Measurements from ENCODE around the gene FSTL5.
"Not testable (repeated sequence)": the region's sequence is repeated elsewhere in the genome, so short reads cannot be mapped to it uniquely, and the experiment has no call there.

The FSTL5 gene

GRCh38 chr4:162104459-162105124 lies 59.2 kb downstream of the FSTL5 start:
- no peaks in the 10 kb centered on the region for H3K36me3 ChIP-seq (ENCODE audit: control insufficient read depth, insufficient read depth, low read length)
- no peaks in the 10 kb centered on the region for H3K9me3 ChIP-seq (ENCODE audit: control insufficient read depth, low read length)
- no peaks in the 10 kb centered on the region for H3K4me1 ChIP-seq (ENCODE audit: control insufficient read depth, insufficient read depth, low read length, poor library complexity, severe bottlenecking)
- H3K27me3 ChIP-seq (replicated peaks; ENCODE audit: control insufficient read depth, insufficient read depth, low read length, poor library complexity, severe bottlenecking): no peaks in the 10 kb centered on the region
- no peak overlapping the region for H3K4me3 ChIP-seq (ENCODE audit: insufficient read depth, low read depth, low read length, poor library complexity, severe bottlenecking)
- no peak overlapping the region for H3K27ac ChIP-seq (ENCODE audit: insufficient read depth, low read length, poor library complexity, severe bottlenecking)
- no peak for DNase-seq

GRCh38 chr4:162103908-162104307 lies 59.9 kb downstream of the FSTL5 start:
- H3K27me3 ChIP-seq (replicated peaks; ENCODE audit: control insufficient read depth, insufficient read depth, low read length, poor library complexity, severe bottlenecking); H3K4me3 ChIP-seq (ENCODE audit: insufficient read depth, low read depth, low read length, poor library complexity, severe bottlenecking): not testable (repeated sequence)

GRCh38 chr4:162102713-162103112 lies 61.1 kb downstream of the FSTL5 start:
- Histone ChIP-seq H3K27ac (ENCODE audit: insufficient read depth, low read length, poor library complexity, severe bottlenecking) (no peak overlapping the region), H3K4me1 (ENCODE audit: control insufficient read depth, insufficient read depth, low read length, poor library complexity, severe bottlenecking) (no peaks in the 10 kb centered on the region), H3K4me3 (ENCODE audit: insufficient read depth, low read depth, low read length, poor library complexity, severe bottlenecking) (no peak overlapping the region), H3K27me3 (replicated peaks; ENCODE audit: control insufficient read depth, insufficient read depth, low read length, poor library complexity, severe bottlenecking) (no peaks in the 10 kb centered on the region), H3K9me3 (ENCODE audit: control insufficient read depth, low read length) (no peaks in the 10 kb centered on the region), H3K36me3 (ENCODE audit: control insufficient read depth, insufficient read depth, low read length) (no peaks in the 10 kb centered on the region)
- no peak for DNase-seq

More at GRCh38 chr4:162103908-162104307, 59.9 kb downstream of the FSTL5 start:
- H3K27ac ChIP-seq (ENCODE audit: insufficient read depth, low read length, poor library complexity, severe bottlenecking); H3K9me3 ChIP-seq (ENCODE audit: control insufficient read depth, low read length); H3K36me3 ChIP-seq (ENCODE audit: control insufficient read depth, insufficient read depth, low read length); DNase-seq; H3K4me1 ChIP-seq (ENCODE audit: control insufficient read depth, insufficient read depth, low read length, poor library complexity, severe bottlenecking): not testable (repeated sequence)

- Histone ChIP-seq H3K27me3 (replicated peaks; ENCODE audit: control insufficient read depth, insufficient read depth, low read length, poor library complexity, severe bottlenecking) (no peaks in the 10 kb centered on the region), H3K4me3 (ENCODE audit: insufficient read depth, low read depth, low read length, poor library complexity, severe bottlenecking) (no peak overlapping the region), H3K36me3 (ENCODE audit: control insufficient read depth, insufficient read depth, low read length) (no peaks in the 10 kb centered on the region), H3K9me3 (ENCODE audit: control insufficient read depth, low read length) (no peaks in the 10 kb centered on the region), H3K4me1 (ENCODE audit: control insufficient read depth, insufficient read depth, low read length, poor library complexity, severe bottlenecking) (no peaks in the 10 kb centered on the region), H3K27ac (ENCODE audit: insufficient read depth, low read length, poor library complexity, severe bottlenecking) (no peak overlapping the region)
- DNase-seq: no peak
Observed at GRCh38 chr4:162101337-162101736, 62.5 kb downstream of the FSTL5 start.

GRCh38 chr4:162075726-162076125 lies 88.1 kb downstream of the FSTL5 start:
- no peaks in the 10 kb centered on the region for H3K9me3 ChIP-seq (ENCODE audit: control insufficient read depth, low read length)
- no peak for DNase-seq
- H3K4me1 ChIP-seq (ENCODE audit: control insufficient read depth, insufficient read depth, low read length, poor library complexity, severe bottlenecking): no peaks in the 10 kb centered on the region
- no peaks in the 10 kb centered on the region for H3K36me3 ChIP-seq (ENCODE audit: control insufficient read depth, insufficient read depth, low read length)
- no peak overlapping the region for H3K4me3 ChIP-seq (ENCODE audit: insufficient read depth, low read depth, low read length, poor library complexity, severe bottlenecking)
- no peak overlapping the region for H3K27ac ChIP-seq (ENCODE audit: insufficient read depth, low read length, poor library complexity, severe bottlenecking)
- no peaks in the 10 kb centered on the region for H3K27me3 ChIP-seq (replicated peaks; ENCODE audit: control insufficient read depth, insufficient read depth, low read length, poor library complexity, severe bottlenecking)

- H3K9me3 ChIP-seq (ENCODE audit: control insufficient read depth, low read length): no peaks in the 10 kb centered on the region
- no peak overlapping the region for H3K4me3 ChIP-seq (ENCODE audit: insufficient read depth, low read depth, low read length, poor library complexity, severe bottlenecking)
- H3K36me3 ChIP-seq (ENCODE audit: control insufficient read depth, insufficient read depth, low read length): no peaks in the 10 kb centered on the region
- no peak overlapping the region for H3K27ac ChIP-seq (ENCODE audit: insufficient read depth, low read length, poor library complexity, severe bottlenecking)
- no peaks in the 10 kb centered on the region for H3K27me3 ChIP-seq (replicated peaks; ENCODE audit: control insufficient read depth, insufficient read depth, low read length, poor library complexity, severe bottlenecking)
- no peaks in the 10 kb centered on the region for H3K4me1 ChIP-seq (ENCODE audit: control insufficient read depth, insufficient read depth, low read length, poor library complexity, severe bottlenecking)
- no peak for DNase-seq
Observed at GRCh38 chr4:162061214-162061613, 102.6 kb downstream of the FSTL5 start.

GRCh38 chr4:162059656-162060055 lies 104.1 kb downstream of the FSTL5 start:
- Histone ChIP-seq H3K9me3 (ENCODE audit: control insufficient read depth, low read length) (no peaks in the 10 kb centered on the region), H3K4me3 (ENCODE audit: insufficient read depth, low read depth, low read length, poor library complexity, severe bottlenecking) (no peak overlapping the region)
- no peak for DNase-seq

GRCh38 chr4:162056990-162057389 lies 106.8 kb downstream of the FSTL5 start:
- H3K36me3 ChIP-seq (ENCODE audit: control insufficient read depth, insufficient read depth, low read length): no peaks in the 10 kb centered on the region
- no peak overlapping the region for H3K4me3 ChIP-seq (ENCODE audit: insufficient read depth, low read depth, low read length, poor library complexity, severe bottlenecking)
- no peak overlapping the region for H3K27ac ChIP-seq (ENCODE audit: insufficient read depth, low read length, poor library complexity, severe bottlenecking)
- no peaks in the 10 kb centered on the region for H3K4me1 ChIP-seq (ENCODE audit: control insufficient read depth, insufficient read depth, low read length, poor library complexity, severe bottlenecking)
- no peaks in the 10 kb centered on the region for H3K9me3 ChIP-seq (ENCODE audit: control insufficient read depth, low read length)
- no peak for DNase-seq
- no peaks in the 10 kb centered on the region for H3K27me3 ChIP-seq (replicated peaks; ENCODE audit: control insufficient read depth, insufficient read depth, low read length, poor library complexity, severe bottlenecking)

More at GRCh38 chr4:162059656-162060055, 104.1 kb downstream of the FSTL5 start:
- Histone ChIP-seq H3K4me1 (ENCODE audit: control insufficient read depth, insufficient read depth, low read length, poor library complexity, severe bottlenecking) (no peaks in the 10 kb centered on the region), H3K27ac (ENCODE audit: insufficient read depth, low read length, poor library complexity, severe bottlenecking) (no peak overlapping the region), H3K36me3 (ENCODE audit: control insufficient read depth, insufficient read depth, low read length) (no peaks in the 10 kb centered on the region), H3K27me3 (replicated peaks; ENCODE audit: control insufficient read depth, insufficient read depth, low read length, poor library complexity, severe bottlenecking) (no peaks in the 10 kb centered on the region)

GRCh38 chr4:162046135-162046534 lies 117.7 kb downstream of the FSTL5 start:
- H3K9me3 ChIP-seq (ENCODE audit: control insufficient read depth, low read length): no peaks in the 10 kb centered on the region
- H3K27me3 ChIP-seq (replicated peaks; ENCODE audit: control insufficient read depth, insufficient read depth, low read length, poor library complexity, severe bottlenecking): no peaks in the 10 kb centered on the region
- no peak overlapping the region for H3K4me3 ChIP-seq (ENCODE audit: insufficient read depth, low read depth, low read length, poor library complexity, severe bottlenecking)
- no peaks in the 10 kb centered on the region for H3K36me3 ChIP-seq (ENCODE audit: control insufficient read depth, insufficient read depth, low read length)
- no peak for DNase-seq
- no peak overlapping the region for H3K27ac ChIP-seq (ENCODE audit: insufficient read depth, low read length, poor library complexity, severe bottlenecking)
- H3K4me1 ChIP-seq (ENCODE audit: control insufficient read depth, insufficient read depth, low read length, poor library complexity, severe bottlenecking): no peaks in the 10 kb centered on the region

- Histone ChIP-seq H3K4me1 (ENCODE audit: control insufficient read depth, insufficient read depth, low read length, poor library complexity, severe bottlenecking) (no peaks in the 10 kb centered on the region), H3K36me3 (ENCODE audit: control insufficient read depth, insufficient read depth, low read length) (no peaks in the 10 kb centered on the region), H3K4me3 (ENCODE audit: insufficient read depth, low read depth, low read length, poor library complexity, severe bottlenecking) (no peak overlapping the region), H3K27ac (ENCODE audit: insufficient read depth, low read length, poor library complexity, severe bottlenecking) (no peak overlapping the region), H3K27me3 (replicated peaks; ENCODE audit: control insufficient read depth, insufficient read depth, low read length, poor library complexity, severe bottlenecking) (no peaks in the 10 kb centered on the region), H3K9me3 (ENCODE audit: control insufficient read depth, low read length) (no peaks in the 10 kb centered on the region)
- DNase-seq: no peak
Observed at GRCh38 chr4:162038112-162038511, 125.7 kb downstream of the FSTL5 start.
